ENCODE measurements around the gene ASB6.

ASB6 gene

DNA sequence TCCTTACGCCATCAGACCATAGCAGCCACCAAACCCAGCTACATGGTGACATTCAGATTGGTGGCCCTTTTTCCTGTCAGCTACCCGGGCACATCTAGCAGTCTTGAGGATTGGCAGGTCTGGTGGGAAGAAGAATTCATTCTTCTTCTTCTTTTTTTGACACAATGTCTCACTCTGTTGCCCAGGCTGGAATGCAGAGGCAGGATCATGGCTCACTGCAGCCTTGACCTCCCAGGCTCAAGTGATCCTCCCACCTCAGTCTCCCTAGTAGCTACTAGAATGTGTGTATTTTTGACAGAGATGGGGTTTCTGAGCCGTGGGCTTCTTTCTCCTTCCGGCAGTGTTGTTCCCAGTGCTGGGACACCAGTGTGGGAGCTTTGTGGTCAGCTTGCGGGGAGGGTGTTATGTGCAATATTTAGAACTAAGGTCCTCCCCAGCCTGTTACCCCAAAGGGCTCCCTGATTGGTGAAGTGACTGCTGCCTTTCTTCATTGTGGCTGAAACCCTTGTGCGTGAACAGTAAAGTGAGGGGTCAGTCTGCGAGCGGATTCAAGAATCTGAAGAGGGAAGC lies 12.6 kb downstream of the ASB6 start:
- DNase-seq (ENCODE audit: low read depth) = no peak
- H3K4me3 ChIP-seq (replicated peaks; ENCODE audit: low read depth, low read length) = no peak overlapping the region
- no peak for TF ChIP-seq CTCF (IDR thresholded peaks at IDR 0.05; ENCODE audit: low read length, missing control alignments)

- TF ChIP-seq CTCF (IDR thresholded peaks at IDR 0.05; ENCODE audit: low read length, missing control alignments) = no peak
- H3K4me3 ChIP-seq (replicated peaks; ENCODE audit: low read depth, low read length) = no peak overlapping the region
These were observed 13.2 kb downstream of the ASB6 start for GRCh38 chr9:129628709-129629108.

GRCh38 chr9:129627556-129628440 lies 14.2 kb downstream of the ASB6 start:
- peak overlapping the region; percentile 93 for H3K4me3 ChIP-seq (replicated peaks; ENCODE audit: low read depth, low read length)
- DNase-seq (ENCODE audit: low read depth) = no peak
- TF ChIP-seq CTCF (IDR thresholded peaks at IDR 0.05; ENCODE audit: low read length, missing control alignments) = no peak

More at GRCh38 chr9:129628709-129629108, 13.2 kb downstream of the ASB6 start:
- DNase-seq (ENCODE audit: low read depth) = no peak

DNA sequence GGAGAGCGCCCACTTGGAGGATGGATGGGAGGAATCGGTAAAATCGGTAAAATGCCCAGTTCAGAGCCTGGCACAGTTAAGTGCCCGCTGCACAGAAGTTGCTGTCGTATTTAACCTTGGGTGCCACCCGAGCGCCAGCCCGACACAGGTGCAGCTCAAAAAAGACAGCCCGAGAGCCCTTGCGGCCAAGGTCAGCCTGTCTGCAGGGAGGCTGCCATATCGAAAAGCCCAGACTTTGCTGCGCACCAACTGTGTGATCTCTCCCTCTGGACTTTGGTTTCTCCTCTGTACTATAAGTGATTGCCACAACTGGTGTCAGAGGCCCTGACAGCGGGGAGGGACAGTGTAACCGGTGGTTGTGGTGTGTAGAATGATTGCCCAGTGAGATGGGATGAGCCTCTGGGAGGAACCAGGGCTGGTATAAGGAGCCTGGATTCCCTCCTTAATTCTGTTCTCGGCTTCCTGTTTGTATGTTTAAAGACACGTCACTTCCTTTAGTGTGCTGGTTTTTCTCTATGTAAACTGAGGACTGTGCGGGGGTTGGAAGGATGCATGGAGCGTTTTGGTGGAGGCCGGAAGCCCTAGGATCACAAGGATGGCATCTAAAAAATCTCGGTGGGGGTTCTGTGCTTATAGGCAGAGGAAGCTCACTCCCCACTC lies 15.2 kb downstream of the ASB6 start:
- peak; percentile 69 for DNase-seq (ENCODE audit: low read depth)
- no peak for TF ChIP-seq CTCF (IDR thresholded peaks at IDR 0.05; ENCODE audit: low read length, missing control alignments)
- peak overlapping the region; percentile 93 for H3K4me3 ChIP-seq (replicated peaks; ENCODE audit: low read depth, low read length)

GRCh38 chr9:129626079-129626624 lies 15.8 kb downstream of the ASB6 start, which contains the start of gene NTMT1:
Gene NTMT1 (plus strand): TSS chr9:129626163. CDS start chr9:129632704, 6,541 bp downstream.
- peak within 1 kb of the TSS; percentile 93 for H3K4me3 ChIP-seq (replicated peaks; ENCODE audit: low read depth, low read length)
- DNase-seq (ENCODE audit: low read depth) = peak; percentile 85
- TF ChIP-seq CTCF (IDR thresholded peaks at IDR 0.05; ENCODE audit: low read length, missing control alignments) = no peak

DNA sequence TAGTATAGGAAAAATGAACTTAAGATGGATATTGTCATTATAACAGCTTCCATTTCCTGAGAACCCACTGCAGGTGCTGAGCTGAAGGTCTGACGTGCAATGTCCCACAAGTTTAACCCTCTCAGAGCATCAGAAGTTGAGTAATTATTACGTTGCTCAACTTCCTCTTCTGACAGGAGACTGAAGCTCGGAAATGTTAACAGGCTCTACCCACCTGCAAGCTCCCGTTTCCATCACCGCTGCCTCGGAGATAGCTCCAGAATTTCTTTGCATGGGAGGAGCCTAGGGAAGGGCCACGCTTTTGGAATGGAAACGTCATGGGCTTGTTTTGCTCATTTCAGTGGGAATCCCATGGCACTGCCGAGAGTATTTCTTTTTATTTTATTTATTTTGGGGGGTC lies 17.0 kb downstream of the ASB6 start:
- no peak overlapping the region for H3K4me3 ChIP-seq (replicated peaks; ENCODE audit: low read depth, low read length)
- DNase-seq (ENCODE audit: low read depth) = peak; percentile 60
- no peak for TF ChIP-seq CTCF (IDR thresholded peaks at IDR 0.05; ENCODE audit: low read length, missing control alignments)
